HL-60 (cell line): ENCODE results near the gene ZNF205.

ENCODE experiments used
- DNase-seq, 2 experiments: peaks; one replicate each; pipeline ENCODE4 v3.0.0-alpha.2; 2010 to 2020; ENCODE audit warnings: low read depth in 1 of 2, low spot score in 1 of 2
- H3K27ac ChIP-seq: fragments of 250-450 bp; sonication (Bioruptor Pico); replicated peaks from 2 replicates; pipeline ENCODE4 v1.5.1; 2020; ENCODE audit warnings: mild to moderate bottlenecking, moderate library complexity
- H3K27me3 ChIP-seq: fragments of 250-450 bp; sonication (Bioruptor Pico); 2 replicates; pipeline ENCODE4 v1.5.1; 2021; ENCODE audit warnings: mild to moderate bottlenecking, moderate library complexity; ENCODE audit not compliant: insufficient read depth, poor library complexity, severe bottlenecking
- H3K4me3 ChIP-seq: replicated peaks from 2 replicates; pipeline ENCODE4 v1.5.1; 2011; ENCODE audit warnings: mild to moderate bottlenecking, control low read depth, low read length; ENCODE audit not compliant: insufficient read depth
- GABPA ChIP-seq: IDR thresholded peaks from 2 replicates; pipeline ENCODE4 v1.6.1; 2012; ENCODE audit warnings: low read depth
- POLR2AphosphoS5 ChIP-seq: IDR thresholded peaks from 2 replicates; pipeline ENCODE4 v1.6.1; 2012; ENCODE audit warnings: low read depth
- SPI1 ChIP-seq: IDR thresholded peaks from 2 replicates; pipeline ENCODE4 v1.6.1; 2012; ENCODE audit warnings: low read depth, mild to moderate bottlenecking, borderline replicate concordance
- TF ChIP-seq, protein P1 (sequence below): IDR thresholded peaks from 2 replicates; pipeline ENCODE4 v1.6.1; 2012; ENCODE audit warnings: low read depth; ENCODE audit not compliant: insufficient replicate concordance
- TF ChIP-seq, protein P2 (sequence below): IDR thresholded peaks from one replicate; pipeline ENCODE4 v1.5.1; 2011; ENCODE audit warnings: low read length, control low read depth, inconsistent platforms; ENCODE audit not compliant: insufficient read depth

The ZNF205 gene

DNA sequence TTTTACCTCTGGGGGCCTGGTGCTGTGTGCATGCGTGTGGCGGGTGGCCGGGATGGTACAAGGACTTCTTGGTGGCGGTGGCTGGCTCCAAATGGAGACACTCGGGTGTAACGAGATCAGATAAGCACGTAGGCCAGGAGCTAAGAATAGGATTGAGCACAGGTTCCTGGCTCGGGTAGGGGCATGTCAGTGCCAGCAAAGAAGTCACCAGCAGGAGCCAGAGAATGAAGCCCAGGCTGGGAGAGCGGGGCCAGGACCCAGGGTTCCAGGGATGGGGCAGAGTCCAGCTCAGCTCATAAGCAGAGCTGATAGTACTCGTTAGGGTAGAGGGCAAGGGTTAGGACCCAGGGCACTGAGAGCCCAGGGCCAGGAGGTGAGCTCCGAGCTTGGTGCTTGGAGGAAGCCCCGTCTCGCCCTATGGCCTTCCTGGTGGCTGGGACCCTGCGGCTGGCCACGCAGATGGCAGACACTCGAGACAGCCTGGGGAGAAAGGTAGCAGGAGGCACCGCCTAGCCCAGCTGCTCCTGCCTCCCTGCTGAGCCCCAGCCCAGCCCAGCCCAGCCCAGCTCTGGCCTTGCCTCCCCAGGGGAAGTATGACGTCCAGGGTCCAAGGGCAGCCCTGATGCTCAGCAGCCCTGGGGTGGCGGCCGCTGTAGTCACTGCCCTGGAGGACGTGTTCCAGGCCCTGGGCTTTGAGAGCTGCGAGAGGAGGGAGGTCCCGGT is 31.4 kb downstream of the ZNF205 start:
- Histone ChIP-seq H3K27ac (no peak overlapping the region), H3K27me3 (no peaks in the 10 kb centered on the region), H3K4me3 (no peak overlapping the region)
- no peak for DNase-seq
- TF ChIP-seq, protein P1, sequence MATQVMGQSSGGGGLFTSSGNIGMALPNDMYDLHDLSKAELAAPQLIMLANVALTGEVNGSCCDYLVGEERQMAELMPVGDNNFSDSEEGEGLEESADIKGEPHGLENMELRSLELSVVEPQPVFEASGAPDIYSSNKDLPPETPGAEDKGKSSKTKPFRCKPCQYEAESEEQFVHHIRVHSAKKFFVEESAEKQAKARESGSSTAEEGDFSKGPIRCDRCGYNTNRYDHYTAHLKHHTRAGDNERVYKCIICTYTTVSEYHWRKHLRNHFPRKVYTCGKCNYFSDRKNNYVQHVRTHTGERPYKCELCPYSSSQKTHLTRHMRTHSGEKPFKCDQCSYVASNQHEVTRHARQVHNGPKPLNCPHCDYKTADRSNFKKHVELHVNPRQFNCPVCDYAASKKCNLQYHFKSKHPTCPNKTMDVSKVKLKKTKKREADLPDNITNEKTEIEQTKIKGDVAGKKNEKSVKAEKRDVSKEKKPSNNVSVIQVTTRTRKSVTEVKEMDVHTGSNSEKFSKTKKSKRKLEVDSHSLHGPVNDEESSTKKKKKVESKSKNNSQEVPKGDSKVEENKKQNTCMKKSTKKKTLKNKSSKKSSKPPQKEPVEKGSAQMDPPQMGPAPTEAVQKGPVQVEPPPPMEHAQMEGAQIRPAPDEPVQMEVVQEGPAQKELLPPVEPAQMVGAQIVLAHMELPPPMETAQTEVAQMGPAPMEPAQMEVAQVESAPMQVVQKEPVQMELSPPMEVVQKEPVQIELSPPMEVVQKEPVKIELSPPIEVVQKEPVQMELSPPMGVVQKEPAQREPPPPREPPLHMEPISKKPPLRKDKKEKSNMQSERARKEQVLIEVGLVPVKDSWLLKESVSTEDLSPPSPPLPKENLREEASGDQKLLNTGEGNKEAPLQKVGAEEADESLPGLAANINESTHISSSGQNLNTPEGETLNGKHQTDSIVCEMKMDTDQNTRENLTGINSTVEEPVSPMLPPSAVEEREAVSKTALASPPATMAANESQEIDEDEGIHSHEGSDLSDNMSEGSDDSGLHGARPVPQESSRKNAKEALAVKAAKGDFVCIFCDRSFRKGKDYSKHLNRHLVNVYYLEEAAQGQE: no peak
- TF ChIP-seq, protein P2, sequence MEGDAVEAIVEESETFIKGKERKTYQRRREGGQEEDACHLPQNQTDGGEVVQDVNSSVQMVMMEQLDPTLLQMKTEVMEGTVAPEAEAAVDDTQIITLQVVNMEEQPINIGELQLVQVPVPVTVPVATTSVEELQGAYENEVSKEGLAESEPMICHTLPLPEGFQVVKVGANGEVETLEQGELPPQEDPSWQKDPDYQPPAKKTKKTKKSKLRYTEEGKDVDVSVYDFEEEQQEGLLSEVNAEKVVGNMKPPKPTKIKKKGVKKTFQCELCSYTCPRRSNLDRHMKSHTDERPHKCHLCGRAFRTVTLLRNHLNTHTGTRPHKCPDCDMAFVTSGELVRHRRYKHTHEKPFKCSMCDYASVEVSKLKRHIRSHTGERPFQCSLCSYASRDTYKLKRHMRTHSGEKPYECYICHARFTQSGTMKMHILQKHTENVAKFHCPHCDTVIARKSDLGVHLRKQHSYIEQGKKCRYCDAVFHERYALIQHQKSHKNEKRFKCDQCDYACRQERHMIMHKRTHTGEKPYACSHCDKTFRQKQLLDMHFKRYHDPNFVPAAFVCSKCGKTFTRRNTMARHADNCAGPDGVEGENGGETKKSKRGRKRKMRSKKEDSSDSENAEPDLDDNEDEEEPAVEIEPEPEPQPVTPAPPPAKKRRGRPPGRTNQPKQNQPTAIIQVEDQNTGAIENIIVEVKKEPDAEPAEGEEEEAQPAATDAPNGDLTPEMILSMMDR: no peak
- TF ChIP-seq GABPA: no peak
- no peak for TF ChIP-seq SPI1
- no peak for TF ChIP-seq POLR2AphosphoS5

DNA sequence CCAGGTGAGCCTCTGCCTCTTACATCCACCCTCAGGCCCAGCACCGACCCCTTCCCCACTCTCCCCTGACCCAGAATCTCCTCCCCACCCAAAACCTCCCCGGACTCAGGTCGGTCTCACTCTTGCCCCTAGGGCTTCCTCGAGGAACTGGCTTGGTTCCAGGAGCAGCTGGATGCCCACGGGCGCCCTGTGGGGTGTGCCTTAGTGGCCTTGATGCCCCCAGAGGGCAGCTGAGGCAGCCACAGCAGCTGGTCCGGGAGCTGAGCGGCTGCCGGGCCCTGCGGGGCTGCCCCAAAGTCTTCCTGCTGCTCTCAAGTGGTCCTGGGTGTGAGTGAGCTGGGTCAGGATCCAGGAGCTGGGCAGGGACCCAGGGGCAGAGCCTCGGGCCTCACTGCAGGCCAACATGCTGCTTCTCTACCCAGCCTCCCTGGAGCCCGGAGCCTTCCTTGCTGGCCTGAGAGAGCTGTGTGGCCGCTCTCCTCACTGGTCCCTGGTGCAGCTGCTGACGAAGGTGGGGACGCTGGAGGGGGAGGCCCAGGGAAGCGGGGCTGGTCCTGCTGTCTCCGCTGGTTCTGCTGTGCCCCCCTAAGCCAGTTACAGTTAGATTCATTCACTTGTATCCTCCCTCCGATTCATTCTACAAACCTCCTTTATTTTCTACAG is 32.1 kb downstream of the ZNF205 start:
- DNase-seq: no peak
- H3K27ac ChIP-seq: no peak overlapping the region
- H3K4me3 ChIP-seq: no peak overlapping the region
- no peaks in the 10 kb centered on the region for H3K27me3 ChIP-seq
- TF ChIP-seq POLR2AphosphoS5 (no peak), SPI1 (no peak), GABPA (no peak)
- TF ChIP-seq, protein P2: no peak
- TF ChIP-seq, protein P1: no peak

DNA sequence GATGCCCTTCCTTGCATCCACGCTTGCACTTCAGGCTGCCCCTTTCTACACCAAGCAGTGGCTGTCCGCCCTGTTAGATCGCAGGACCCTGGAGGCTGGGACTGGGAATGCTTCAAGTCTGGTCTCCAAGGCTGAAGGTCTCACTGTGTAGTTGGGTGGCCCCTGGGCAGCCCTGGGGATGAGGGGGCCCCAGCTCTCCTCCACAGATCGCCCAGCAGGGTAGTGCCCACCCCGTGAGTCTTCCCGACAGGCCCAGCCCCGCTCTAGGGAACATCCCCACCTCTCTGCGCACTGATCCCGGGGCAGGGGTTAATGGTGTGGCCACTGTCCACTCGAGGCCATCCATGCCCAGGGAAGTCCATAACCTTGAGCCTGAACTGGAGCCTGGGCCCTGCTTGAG is 32.8 kb downstream of the ZNF205 start:
- Histone ChIP-seq H3K27ac (no peak overlapping the region), H3K4me3 (no peak overlapping the region), H3K27me3 (no peaks in the 10 kb centered on the region)
- TF ChIP-seq, protein P1: no peak
- no peak for TF ChIP-seq SPI1
- no peak for DNase-seq
